ENCODE results near the gene PCDH1. TPM values are rescaled to one million over a fixed set of nuclear protein-coding genes. Genes with fewer than 3 reads are reported as not detected.

Gene PCDH1
- total RNA-seq, 2 donors from 2014 or later, result 45.4 to 69.7 TPM

DNA sequence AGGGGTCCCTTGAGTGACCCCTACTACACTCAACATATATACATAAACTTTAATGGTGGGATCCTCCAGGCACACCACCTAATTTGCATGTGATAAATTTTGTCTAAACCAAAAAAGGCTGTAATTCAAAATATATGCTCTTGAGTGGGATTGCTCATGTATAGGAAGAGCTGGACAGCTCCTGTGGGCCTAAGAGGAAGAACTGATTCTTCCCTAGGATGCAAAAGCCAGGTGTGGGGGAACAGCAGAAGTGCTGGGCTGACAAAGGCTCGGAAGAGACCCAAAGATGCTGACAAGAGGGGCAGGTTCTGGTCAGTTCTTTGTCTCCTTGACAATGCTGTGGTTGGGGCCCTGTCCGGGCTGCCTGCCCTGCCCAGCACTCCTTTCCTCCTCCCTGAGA, 43.9 kb downstream of the PCDH1 start:
- Mint-ChIP-seq H3K27me3 (ENCODE audit: insufficient read depth) (peaks cover 9% of the 10 kb centered on the region), H3K9me3 (no peaks in the 10 kb centered on the region), H3K4me3 (no peak overlapping the region), H3K36me3 (ENCODE audit: low read depth) (no peaks in the 10 kb centered on the region), H3K4me1 (peaks cover 44% of the 10 kb centered on the region), H3K27ac (no peak overlapping the region)
- Histone ChIP-seq H3K27me3 (ENCODE audit: control insufficient read depth, insufficient read depth, low read length, poor library complexity, severe bottlenecking) (no peaks in the 10 kb centered on the region), H3K36me3 (ENCODE audit: control insufficient read depth, insufficient read depth, low read length) (no peaks in the 10 kb centered on the region), H3K27ac (ENCODE audit: low read depth, low read length) (no peak overlapping the region), H3K4me3 (ENCODE audit: low read length) (no peak overlapping the region), H3K9ac (ENCODE audit: extremely low read depth, low read length, poor library complexity, severe bottlenecking) (no peak overlapping the region), H3K4me1 (ENCODE audit: control insufficient read depth, insufficient read depth, low read length) (peaks cover 15% of the 10 kb centered on the region), H3K9me3 (ENCODE audit: control insufficient read depth, low read length) (no peaks in the 10 kb centered on the region)
- no peak for DNase-seq
- TF ChIP-seq, protein P1, sequence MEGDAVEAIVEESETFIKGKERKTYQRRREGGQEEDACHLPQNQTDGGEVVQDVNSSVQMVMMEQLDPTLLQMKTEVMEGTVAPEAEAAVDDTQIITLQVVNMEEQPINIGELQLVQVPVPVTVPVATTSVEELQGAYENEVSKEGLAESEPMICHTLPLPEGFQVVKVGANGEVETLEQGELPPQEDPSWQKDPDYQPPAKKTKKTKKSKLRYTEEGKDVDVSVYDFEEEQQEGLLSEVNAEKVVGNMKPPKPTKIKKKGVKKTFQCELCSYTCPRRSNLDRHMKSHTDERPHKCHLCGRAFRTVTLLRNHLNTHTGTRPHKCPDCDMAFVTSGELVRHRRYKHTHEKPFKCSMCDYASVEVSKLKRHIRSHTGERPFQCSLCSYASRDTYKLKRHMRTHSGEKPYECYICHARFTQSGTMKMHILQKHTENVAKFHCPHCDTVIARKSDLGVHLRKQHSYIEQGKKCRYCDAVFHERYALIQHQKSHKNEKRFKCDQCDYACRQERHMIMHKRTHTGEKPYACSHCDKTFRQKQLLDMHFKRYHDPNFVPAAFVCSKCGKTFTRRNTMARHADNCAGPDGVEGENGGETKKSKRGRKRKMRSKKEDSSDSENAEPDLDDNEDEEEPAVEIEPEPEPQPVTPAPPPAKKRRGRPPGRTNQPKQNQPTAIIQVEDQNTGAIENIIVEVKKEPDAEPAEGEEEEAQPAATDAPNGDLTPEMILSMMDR (conservative IDR thresholded peaks at IDR 0.05), result no peak
- WGBS, 2 experiments (ENCODE audit: insufficient coverage in 1 of 2, insufficient read length in 1 of 2), result 75 to 93% methylated on average over 1 to 2 of the region's 2 CpGs

DNA sequence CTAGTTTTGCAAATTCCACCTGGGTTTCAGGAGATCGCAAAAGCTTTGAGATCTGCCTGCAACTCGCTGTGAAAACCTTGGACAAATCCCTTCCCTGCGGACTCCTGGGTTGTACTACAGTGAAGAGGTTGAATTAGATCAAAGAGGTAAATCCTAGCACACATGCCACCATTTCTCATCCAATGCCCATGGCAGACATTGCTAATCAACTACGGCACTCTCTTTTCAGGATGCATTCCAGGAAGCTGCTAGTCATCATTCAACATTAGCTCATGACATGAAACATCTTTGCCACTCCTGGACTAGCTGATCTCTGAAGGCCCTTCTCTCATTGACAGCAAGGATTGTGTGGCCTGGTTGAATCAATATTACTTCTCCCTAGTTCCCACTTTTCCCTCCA, 46.1 kb downstream of the PCDH1 start:
- 90 to 91% methylated on average over 4 of the region's 4 CpGs for WGBS, 2 experiments (ENCODE audit: insufficient coverage in 1 of 2, insufficient read length in 1 of 2)
- H3K9me3 ChIP-seq (ENCODE audit: control insufficient read depth, low read length), result no peaks in the 10 kb centered on the region
- H3K27ac ChIP-seq (ENCODE audit: low read depth, low read length), result no peak overlapping the region
- no peak overlapping the region for H3K27ac Mint-ChIP-seq
- TF ChIP-seq, protein P1 (conservative IDR thresholded peaks at IDR 0.05), result no peak
- peaks cover 23% of the 10 kb centered on the region for H3K4me1 Mint-ChIP-seq
- H3K9me3 Mint-ChIP-seq, result no peaks in the 10 kb centered on the region
- no peaks in the 10 kb centered on the region for H3K27me3 ChIP-seq (ENCODE audit: control insufficient read depth, insufficient read depth, low read length, poor library complexity, severe bottlenecking)
- no peak for DNase-seq
- H3K4me3 Mint-ChIP-seq, result no peak overlapping the region
- H3K4me3 ChIP-seq (ENCODE audit: low read length), result no peak overlapping the region
- H3K4me1 ChIP-seq (ENCODE audit: control insufficient read depth, insufficient read depth, low read length), result peaks cover 7% of the 10 kb centered on the region
- H3K36me3 ChIP-seq (ENCODE audit: control insufficient read depth, insufficient read depth, low read length), result no peaks in the 10 kb centered on the region
- no peaks in the 10 kb centered on the region for H3K36me3 Mint-ChIP-seq (ENCODE audit: low read depth)
- peaks cover 9% of the 10 kb centered on the region for H3K27me3 Mint-ChIP-seq (ENCODE audit: insufficient read depth)
- no peak overlapping the region for H3K9ac ChIP-seq (ENCODE audit: extremely low read depth, low read length, poor library complexity, severe bottlenecking)

DNA sequence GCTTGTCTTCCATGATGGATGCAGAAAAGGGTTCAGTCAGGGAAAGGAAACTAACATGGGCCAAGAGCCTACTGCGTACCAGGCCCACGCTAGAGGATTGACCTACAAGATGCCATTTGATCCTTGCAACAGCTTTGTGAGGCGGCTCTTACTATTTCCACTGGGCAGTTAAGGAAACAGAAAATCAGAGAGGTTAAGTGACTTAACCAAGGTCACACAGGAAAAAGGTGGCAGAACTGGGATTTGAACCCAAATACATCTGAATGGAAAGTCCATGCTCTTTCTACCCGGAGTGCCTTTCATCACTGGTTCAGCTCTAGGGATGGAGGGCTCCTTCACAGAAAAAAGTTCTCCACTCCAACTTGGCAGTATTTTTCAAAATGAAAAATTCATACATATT, 50.0 kb downstream of the PCDH1 start:
- no peak overlapping the region for H3K4me3 ChIP-seq (ENCODE audit: low read length)
- no peak overlapping the region for H3K4me3 Mint-ChIP-seq
- H3K36me3 Mint-ChIP-seq (ENCODE audit: low read depth), result no peaks in the 10 kb centered on the region
- peaks cover 9% of the 10 kb centered on the region for H3K27me3 Mint-ChIP-seq (ENCODE audit: insufficient read depth)
- no peak for DNase-seq
- H3K27me3 ChIP-seq (ENCODE audit: control insufficient read depth, insufficient read depth, low read length, poor library complexity, severe bottlenecking), result no peaks in the 10 kb centered on the region
- WGBS, 2 experiments (ENCODE audit: insufficient coverage in 1 of 2, insufficient read length in 1 of 2), result 82 to 83% methylated on average over 4 of the region's 4 CpGs
- TF ChIP-seq, protein P1 (conservative IDR thresholded peaks at IDR 0.05), result no peak
- no peaks in the 10 kb centered on the region for H3K36me3 ChIP-seq (ENCODE audit: control insufficient read depth, insufficient read depth, low read length)
- H3K9me3 Mint-ChIP-seq, result no peaks in the 10 kb centered on the region
- H3K4me1 Mint-ChIP-seq, result peaks cover 26% of the 10 kb centered on the region
- H3K4me1 ChIP-seq (ENCODE audit: control insufficient read depth, insufficient read depth, low read length), result peaks cover 4% of the 10 kb centered on the region
- no peak overlapping the region for H3K27ac ChIP-seq (ENCODE audit: low read depth, low read length)
- H3K9ac ChIP-seq (ENCODE audit: extremely low read depth, low read length, poor library complexity, severe bottlenecking), result no peak overlapping the region
- H3K9me3 ChIP-seq (ENCODE audit: control insufficient read depth, low read length), result no peaks in the 10 kb centered on the region
- H3K27ac Mint-ChIP-seq, result no peak overlapping the region

Data from endodermal cell (in vitro differentiated cells).